HL-60 (cell line): Measurements from ENCODE around the gene MED14.

ENCODE experiments used
- DNase-seq, 2 experiments: peaks; one replicate each; pipeline ENCODE4 v3.0.0-alpha.2; 2010 to 2020; ENCODE audit warnings: low read depth in 1 of 2, low spot score in 1 of 2
- H3K27ac ChIP-seq: fragments of 250-450 bp; sonication (Bioruptor Pico); replicated peaks from 2 replicates; pipeline ENCODE4 v1.5.1; 2020; ENCODE audit warnings: mild to moderate bottlenecking, moderate library complexity
- H3K27me3 ChIP-seq: fragments of 250-450 bp; sonication (Bioruptor Pico); 2 replicates; pipeline ENCODE4 v1.5.1; 2021; ENCODE audit warnings: mild to moderate bottlenecking, moderate library complexity; ENCODE audit not compliant: insufficient read depth, poor library complexity, severe bottlenecking
- H3K4me3 ChIP-seq: replicated peaks from 2 replicates; pipeline ENCODE4 v1.5.1; 2011; ENCODE audit warnings: mild to moderate bottlenecking, control low read depth, low read length; ENCODE audit not compliant: insufficient read depth
- GABPA ChIP-seq: IDR thresholded peaks from 2 replicates; pipeline ENCODE4 v1.6.1; 2012; ENCODE audit warnings: low read depth
- POLR2AphosphoS5 ChIP-seq: IDR thresholded peaks from 2 replicates; pipeline ENCODE4 v1.6.1; 2012; ENCODE audit warnings: low read depth
- SPI1 ChIP-seq: IDR thresholded peaks from 2 replicates; pipeline ENCODE4 v1.6.1; 2012; ENCODE audit warnings: low read depth, mild to moderate bottlenecking, borderline replicate concordance
- TF ChIP-seq, protein P1 (sequence below): IDR thresholded peaks from one replicate; pipeline ENCODE4 v1.5.1; 2011; ENCODE audit warnings: low read length, control low read depth, inconsistent platforms; ENCODE audit not compliant: insufficient read depth
- TF ChIP-seq, protein P2 (sequence below): IDR thresholded peaks from 2 replicates; pipeline ENCODE4 v1.6.1; 2012; ENCODE audit warnings: low read depth; ENCODE audit not compliant: insufficient replicate concordance

Gene MED14

DNA sequence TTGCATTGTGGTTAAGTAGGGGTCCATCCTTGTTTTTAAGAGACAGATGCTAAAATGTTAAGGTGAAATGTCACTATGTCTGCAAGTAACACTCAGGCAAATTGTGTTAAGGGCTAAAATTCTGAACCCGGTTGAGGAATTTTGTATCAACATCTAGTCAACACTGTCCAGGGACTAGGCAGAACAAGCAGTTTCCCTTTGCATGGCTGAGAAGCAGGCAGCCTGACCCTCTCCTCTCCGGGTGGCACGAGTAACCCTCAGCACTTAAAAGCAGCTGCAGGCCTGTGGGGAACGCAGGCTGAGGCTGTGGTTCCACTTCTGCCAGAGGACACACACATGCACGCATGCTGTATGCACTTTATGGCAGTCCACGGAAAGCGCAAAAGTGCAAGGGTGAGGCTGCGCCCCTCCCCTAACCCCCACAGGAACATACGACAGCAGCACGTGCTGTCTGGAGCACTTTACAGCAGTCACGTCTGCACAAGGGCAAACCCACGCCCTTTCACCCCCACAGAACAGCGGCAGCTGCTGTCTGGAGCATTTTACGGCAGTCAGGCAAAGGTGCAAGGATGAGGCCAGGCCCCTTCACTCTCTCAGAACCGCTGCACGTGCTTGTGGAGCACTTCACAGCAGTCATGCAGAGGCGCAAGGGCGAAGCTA lies 112.7 kb downstream of the MED14 start:
- Histone ChIP-seq H3K27ac (no peak overlapping the region), H3K27me3 (no peaks in the 10 kb centered on the region), H3K4me3 (no peak overlapping the region)
- no peak for TF ChIP-seq POLR2AphosphoS5
- TF ChIP-seq, protein P1, sequence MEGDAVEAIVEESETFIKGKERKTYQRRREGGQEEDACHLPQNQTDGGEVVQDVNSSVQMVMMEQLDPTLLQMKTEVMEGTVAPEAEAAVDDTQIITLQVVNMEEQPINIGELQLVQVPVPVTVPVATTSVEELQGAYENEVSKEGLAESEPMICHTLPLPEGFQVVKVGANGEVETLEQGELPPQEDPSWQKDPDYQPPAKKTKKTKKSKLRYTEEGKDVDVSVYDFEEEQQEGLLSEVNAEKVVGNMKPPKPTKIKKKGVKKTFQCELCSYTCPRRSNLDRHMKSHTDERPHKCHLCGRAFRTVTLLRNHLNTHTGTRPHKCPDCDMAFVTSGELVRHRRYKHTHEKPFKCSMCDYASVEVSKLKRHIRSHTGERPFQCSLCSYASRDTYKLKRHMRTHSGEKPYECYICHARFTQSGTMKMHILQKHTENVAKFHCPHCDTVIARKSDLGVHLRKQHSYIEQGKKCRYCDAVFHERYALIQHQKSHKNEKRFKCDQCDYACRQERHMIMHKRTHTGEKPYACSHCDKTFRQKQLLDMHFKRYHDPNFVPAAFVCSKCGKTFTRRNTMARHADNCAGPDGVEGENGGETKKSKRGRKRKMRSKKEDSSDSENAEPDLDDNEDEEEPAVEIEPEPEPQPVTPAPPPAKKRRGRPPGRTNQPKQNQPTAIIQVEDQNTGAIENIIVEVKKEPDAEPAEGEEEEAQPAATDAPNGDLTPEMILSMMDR = no peak
- no peak for TF ChIP-seq GABPA
- TF ChIP-seq, protein P2, sequence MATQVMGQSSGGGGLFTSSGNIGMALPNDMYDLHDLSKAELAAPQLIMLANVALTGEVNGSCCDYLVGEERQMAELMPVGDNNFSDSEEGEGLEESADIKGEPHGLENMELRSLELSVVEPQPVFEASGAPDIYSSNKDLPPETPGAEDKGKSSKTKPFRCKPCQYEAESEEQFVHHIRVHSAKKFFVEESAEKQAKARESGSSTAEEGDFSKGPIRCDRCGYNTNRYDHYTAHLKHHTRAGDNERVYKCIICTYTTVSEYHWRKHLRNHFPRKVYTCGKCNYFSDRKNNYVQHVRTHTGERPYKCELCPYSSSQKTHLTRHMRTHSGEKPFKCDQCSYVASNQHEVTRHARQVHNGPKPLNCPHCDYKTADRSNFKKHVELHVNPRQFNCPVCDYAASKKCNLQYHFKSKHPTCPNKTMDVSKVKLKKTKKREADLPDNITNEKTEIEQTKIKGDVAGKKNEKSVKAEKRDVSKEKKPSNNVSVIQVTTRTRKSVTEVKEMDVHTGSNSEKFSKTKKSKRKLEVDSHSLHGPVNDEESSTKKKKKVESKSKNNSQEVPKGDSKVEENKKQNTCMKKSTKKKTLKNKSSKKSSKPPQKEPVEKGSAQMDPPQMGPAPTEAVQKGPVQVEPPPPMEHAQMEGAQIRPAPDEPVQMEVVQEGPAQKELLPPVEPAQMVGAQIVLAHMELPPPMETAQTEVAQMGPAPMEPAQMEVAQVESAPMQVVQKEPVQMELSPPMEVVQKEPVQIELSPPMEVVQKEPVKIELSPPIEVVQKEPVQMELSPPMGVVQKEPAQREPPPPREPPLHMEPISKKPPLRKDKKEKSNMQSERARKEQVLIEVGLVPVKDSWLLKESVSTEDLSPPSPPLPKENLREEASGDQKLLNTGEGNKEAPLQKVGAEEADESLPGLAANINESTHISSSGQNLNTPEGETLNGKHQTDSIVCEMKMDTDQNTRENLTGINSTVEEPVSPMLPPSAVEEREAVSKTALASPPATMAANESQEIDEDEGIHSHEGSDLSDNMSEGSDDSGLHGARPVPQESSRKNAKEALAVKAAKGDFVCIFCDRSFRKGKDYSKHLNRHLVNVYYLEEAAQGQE = no peak
- no peak for TF ChIP-seq SPI1
- no peak for DNase-seq

DNA sequence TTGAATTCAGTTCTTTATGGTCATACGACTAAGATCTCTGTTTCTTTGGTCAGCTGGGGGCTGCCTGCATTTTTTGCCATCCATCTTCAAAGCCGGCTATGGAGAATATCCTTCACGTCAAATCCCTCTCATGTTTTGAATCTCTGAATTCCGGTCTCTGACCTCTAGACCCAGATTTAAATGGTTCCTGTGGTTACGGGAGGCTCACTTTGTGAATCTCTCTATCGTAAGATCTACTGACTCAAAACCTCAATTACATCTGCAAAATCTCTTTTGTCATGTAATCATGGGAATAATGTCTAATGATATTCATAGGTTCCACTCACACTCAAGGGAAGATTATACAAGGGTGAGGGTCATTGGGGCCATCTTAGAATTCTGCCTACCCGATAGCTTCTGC lies 117.8 kb downstream of the MED14 start:
- no peaks in the 10 kb centered on the region for H3K27me3 ChIP-seq
- no peak overlapping the region for H3K4me3 ChIP-seq
- no peak overlapping the region for H3K27ac ChIP-seq
- no peak for DNase-seq
- TF ChIP-seq SPI1 = no peak
- TF ChIP-seq, protein P2 = no peak
- no peak for TF ChIP-seq POLR2AphosphoS5
- no peak for TF ChIP-seq GABPA
- TF ChIP-seq, protein P1 = no peak

DNA sequence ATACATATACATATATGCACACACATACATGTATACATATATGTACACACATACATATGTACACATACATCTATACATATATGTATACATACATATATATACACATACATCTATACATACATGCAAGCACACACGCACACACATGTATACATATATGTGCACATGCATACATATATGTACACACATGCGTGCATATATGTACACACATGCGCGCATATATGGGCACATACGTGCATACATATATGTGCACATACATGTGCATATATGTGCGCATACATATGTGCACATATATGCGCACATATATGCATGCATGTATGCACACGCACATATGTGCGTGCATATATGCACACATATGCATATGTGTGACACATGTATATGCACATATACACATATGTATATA lies 119.4 kb downstream of the MED14 start:
- no peak overlapping the region for H3K4me3 ChIP-seq
- no peak overlapping the region for H3K27ac ChIP-seq
- no peak for DNase-seq
- TF ChIP-seq, protein P2 = no peak
- TF ChIP-seq GABPA (no peak), POLR2AphosphoS5 (no peak), SPI1 (no peak)
- TF ChIP-seq, protein P1 = no peak
- H3K27me3 ChIP-seq = no peaks in the 10 kb centered on the region
